ENCODE measurements around the gene SMC3.

DNA sequence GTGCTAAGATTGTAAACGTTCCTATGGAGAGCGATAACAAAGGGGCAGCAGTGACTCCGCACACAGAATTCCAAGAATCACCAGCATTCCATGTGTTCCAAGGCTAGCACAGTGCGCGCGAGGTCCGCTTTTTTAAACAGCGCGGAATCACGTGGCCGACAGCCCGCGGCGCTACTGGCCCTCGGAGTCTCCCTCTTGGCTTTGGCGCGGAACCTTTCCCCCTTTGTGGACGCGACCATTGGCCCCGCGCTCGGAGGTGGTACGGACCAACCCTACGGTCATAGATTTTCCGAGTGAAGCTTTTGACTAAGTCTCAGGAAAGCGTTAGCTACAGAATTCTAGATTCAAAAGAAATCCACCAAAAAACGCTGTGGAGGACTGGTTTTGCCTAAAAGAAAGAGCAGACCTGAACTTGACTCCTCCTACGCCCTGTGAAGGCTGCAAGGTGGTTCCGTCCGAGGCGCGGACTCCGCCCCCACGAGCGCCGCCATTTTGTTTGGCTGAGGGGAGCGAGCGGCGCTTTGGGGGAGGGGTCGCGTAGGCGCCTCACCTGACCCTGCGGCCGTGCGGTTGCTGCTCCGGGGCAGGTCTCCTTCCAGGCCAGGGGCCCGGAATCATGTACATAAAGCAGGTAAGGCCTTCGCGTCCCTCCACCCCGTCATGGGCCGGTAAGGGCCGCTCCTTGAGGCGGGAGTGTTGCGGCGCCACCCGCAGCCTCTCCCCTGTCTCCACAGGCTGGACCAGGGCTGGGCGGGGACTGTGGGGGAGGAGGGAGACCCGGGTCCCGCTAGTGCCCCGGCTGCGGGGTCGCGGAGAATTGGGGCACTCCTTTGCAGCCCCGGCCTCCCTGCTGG is at the start of gene SMC3:
- TF ChIP-seq EP300 (IDR thresholded peaks at IDR 0.05) (no peak), POLR2A (IDR thresholded peaks at IDR 0.05; ENCODE audit: low read depth) (peak; percentile 48), POLR2AphosphoS5 (IDR thresholded peaks at IDR 0.05) (peak; percentile 76 to 85)
- TF ChIP-seq, protein P1, sequence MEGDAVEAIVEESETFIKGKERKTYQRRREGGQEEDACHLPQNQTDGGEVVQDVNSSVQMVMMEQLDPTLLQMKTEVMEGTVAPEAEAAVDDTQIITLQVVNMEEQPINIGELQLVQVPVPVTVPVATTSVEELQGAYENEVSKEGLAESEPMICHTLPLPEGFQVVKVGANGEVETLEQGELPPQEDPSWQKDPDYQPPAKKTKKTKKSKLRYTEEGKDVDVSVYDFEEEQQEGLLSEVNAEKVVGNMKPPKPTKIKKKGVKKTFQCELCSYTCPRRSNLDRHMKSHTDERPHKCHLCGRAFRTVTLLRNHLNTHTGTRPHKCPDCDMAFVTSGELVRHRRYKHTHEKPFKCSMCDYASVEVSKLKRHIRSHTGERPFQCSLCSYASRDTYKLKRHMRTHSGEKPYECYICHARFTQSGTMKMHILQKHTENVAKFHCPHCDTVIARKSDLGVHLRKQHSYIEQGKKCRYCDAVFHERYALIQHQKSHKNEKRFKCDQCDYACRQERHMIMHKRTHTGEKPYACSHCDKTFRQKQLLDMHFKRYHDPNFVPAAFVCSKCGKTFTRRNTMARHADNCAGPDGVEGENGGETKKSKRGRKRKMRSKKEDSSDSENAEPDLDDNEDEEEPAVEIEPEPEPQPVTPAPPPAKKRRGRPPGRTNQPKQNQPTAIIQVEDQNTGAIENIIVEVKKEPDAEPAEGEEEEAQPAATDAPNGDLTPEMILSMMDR (IDR thresholded peaks at IDR 0.05), result no peak
